ENCODE data around the gene RAB1A. TPM values are rescaled to one million over a fixed set of nuclear protein-coding genes. Genes with fewer than 3 reads are reported as not detected.

Gene RAB1A
- total RNA-seq, 1 experiment from 2014 or later = 165 TPM

DNA sequence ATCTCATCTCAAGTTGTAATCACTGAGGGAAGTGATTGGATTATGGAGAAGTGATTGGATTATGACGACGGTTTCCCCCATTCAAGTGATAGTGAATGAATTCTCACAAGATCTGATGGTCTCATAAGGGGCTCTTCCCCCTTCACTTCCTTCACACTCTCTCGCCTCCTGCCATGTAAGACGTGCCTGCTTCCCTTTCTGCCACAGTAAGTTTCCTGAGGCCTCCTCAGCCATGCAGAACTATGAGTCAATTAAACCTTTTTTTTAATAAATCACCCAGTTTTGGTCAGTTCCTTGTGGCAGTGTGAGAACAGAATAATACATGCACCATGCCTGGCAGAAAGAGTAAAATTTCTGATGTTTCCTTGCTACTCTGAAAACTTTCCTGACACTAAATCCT, 37.1 kb downstream of the RAB1A start:
- no peaks in the 10 kb centered on the region for H3K9me3 ChIP-seq (ENCODE audit: insufficient read depth, low read depth)
- peaks cover 82% of the 10 kb centered on the region for H4K20me1 ChIP-seq (ENCODE audit: insufficient read depth)

DNA sequence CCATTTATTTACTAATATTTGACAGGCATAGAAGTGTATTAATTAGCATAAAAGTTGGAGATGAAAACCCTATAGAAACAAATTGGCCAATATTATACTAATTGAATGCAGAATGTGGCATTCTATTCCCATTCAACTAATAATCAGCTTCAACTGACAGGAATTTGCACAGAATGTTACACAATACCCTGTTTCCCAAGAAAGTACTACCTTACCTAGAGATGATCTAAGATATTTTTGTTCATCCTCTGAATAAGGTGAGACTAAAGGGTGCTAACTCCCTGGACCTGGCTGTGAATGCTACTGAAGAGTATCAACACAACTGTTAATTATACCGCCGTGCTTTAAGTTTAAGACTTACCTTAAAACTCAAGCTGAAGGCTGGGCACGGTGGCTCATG, 44.8 kb downstream of the RAB1A start:
- Histone ChIP-seq H3K4me2 (no peak overlapping the region), H2AFZ (no peak overlapping the region), H3K9me3 (ENCODE audit: insufficient read depth, low read depth) (no peaks in the 10 kb centered on the region), H3K36me3 (ENCODE audit: low read depth) (peaks cover 36% of the 10 kb centered on the region), H3K4me1 (replicated peaks; ENCODE audit: insufficient read depth) (no peaks in the 10 kb centered on the region), H3K27ac (no peak overlapping the region), H3K79me2 (ENCODE audit: low read depth) (peaks cover 7% of the 10 kb centered on the region), H3F3A (ENCODE audit: insufficient read depth, low read depth) (peaks cover 14% of the 10 kb centered on the region), H4K20me1 (ENCODE audit: insufficient read depth) (peaks cover 45% of the 10 kb centered on the region), H3K27me3 (ENCODE audit: insufficient read depth, low read depth) (no peaks in the 10 kb centered on the region), H3K9me2 (ENCODE audit: insufficient read depth) (no peaks in the 10 kb centered on the region), H3K4me3 (no peak overlapping the region)
- POLR2A ChIA-PET (ENCODE audit: unreplicated experiment) = no interaction called here
- DNase-seq = no peak
- CTCF ChIA-PET = no interaction called here
- intact Hi-C loops (cut with micrococcal nuclease; ENCODE audit: unreplicated experiment) = no loop called here
- BruUV-seq (replicated peaks) = no TSS peak
- no peak for TF ChIP-seq EZH2 (IDR thresholded peaks at IDR 0.05; ENCODE audit: low read depth)
- TF ChIP-seq, protein P1, sequence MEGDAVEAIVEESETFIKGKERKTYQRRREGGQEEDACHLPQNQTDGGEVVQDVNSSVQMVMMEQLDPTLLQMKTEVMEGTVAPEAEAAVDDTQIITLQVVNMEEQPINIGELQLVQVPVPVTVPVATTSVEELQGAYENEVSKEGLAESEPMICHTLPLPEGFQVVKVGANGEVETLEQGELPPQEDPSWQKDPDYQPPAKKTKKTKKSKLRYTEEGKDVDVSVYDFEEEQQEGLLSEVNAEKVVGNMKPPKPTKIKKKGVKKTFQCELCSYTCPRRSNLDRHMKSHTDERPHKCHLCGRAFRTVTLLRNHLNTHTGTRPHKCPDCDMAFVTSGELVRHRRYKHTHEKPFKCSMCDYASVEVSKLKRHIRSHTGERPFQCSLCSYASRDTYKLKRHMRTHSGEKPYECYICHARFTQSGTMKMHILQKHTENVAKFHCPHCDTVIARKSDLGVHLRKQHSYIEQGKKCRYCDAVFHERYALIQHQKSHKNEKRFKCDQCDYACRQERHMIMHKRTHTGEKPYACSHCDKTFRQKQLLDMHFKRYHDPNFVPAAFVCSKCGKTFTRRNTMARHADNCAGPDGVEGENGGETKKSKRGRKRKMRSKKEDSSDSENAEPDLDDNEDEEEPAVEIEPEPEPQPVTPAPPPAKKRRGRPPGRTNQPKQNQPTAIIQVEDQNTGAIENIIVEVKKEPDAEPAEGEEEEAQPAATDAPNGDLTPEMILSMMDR (conservative IDR thresholded peaks at IDR 0.05) = no peak

More for the DNA sequence above, 37.1 kb downstream of the RAB1A start:
- POLR2A ChIA-PET (ENCODE audit: unreplicated experiment) = no interaction called here
- CTCF ChIA-PET = no interaction called here
- Histone ChIP-seq H3K27me3 (ENCODE audit: insufficient read depth, low read depth) (no peaks in the 10 kb centered on the region), H3K4me3 (no peak overlapping the region), H3K27ac (no peak overlapping the region), H3K4me2 (no peak overlapping the region), H3K79me2 (ENCODE audit: low read depth) (peaks cover 65% of the 10 kb centered on the region), H3F3A (ENCODE audit: insufficient read depth, low read depth) (peaks cover 9% of the 10 kb centered on the region; the same call in 1 of the 2 replicates), H3K9me2 (ENCODE audit: insufficient read depth) (no peaks in the 10 kb centered on the region), H2AFZ (no peak overlapping the region), H3K36me3 (ENCODE audit: low read depth) (peaks cover 44% of the 10 kb centered on the region), H3K4me1 (replicated peaks; ENCODE audit: insufficient read depth) (no peaks in the 10 kb centered on the region)
- no peak for DNase-seq
- intact Hi-C loops (cut with micrococcal nuclease; ENCODE audit: unreplicated experiment) = no loop called here
- no TSS peak for BruUV-seq (replicated peaks)
- no peak for TF ChIP-seq EZH2 (IDR thresholded peaks at IDR 0.05; ENCODE audit: low read depth)
- TF ChIP-seq, protein P1 (conservative IDR thresholded peaks at IDR 0.05) = no peak

DNA sequence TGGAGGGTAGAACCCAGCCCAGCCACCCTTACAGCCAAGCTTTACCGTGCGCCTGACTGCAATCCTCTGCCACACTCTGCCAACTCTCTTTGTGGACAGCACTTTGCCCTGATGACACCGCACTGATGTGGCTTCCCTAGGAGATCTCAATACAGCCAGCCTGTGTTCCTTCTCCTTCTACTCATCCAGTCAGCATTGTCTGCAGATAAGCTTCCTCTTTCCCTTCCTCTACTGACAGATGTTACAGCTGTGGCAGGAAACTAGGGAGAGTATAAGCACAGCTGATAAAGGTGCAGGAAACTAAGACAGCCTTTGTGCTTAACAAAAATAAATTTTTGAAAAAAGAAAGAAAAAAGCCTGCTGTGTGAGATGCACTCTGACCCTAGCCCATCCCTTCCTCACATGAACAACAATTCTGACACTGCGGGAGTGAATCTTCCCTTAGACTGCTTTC, 48.6 kb downstream of the RAB1A start:
- no peak for DNase-seq
- Histone ChIP-seq H3K4me2 (no peak overlapping the region), H3F3A (ENCODE audit: insufficient read depth, low read depth) (peaks cover 6% of the 10 kb centered on the region; the same call in 1 of the 2 replicates), H3K9me2 (ENCODE audit: insufficient read depth) (no peaks in the 10 kb centered on the region), H3K27me3 (ENCODE audit: insufficient read depth, low read depth) (no peaks in the 10 kb centered on the region), H3K36me3 (ENCODE audit: low read depth) (peaks cover 31% of the 10 kb centered on the region), H2AFZ (no peak overlapping the region), H3K9me3 (ENCODE audit: insufficient read depth, low read depth) (no peaks in the 10 kb centered on the region), H3K4me3 (no peak overlapping the region), H3K79me2 (ENCODE audit: low read depth) (no peaks in the 10 kb centered on the region), H3K27ac (no peak overlapping the region), H3K4me1 (replicated peaks; ENCODE audit: insufficient read depth) (no peaks in the 10 kb centered on the region), H4K20me1 (ENCODE audit: insufficient read depth) (peaks cover 17% of the 10 kb centered on the region; the same call in 1 of the 2 replicates)
- intact Hi-C loops (cut with micrococcal nuclease; ENCODE audit: unreplicated experiment) = no loop called here
- no peak for TF ChIP-seq EZH2 (IDR thresholded peaks at IDR 0.05; ENCODE audit: low read depth)
- TF ChIP-seq, protein P1 (conservative IDR thresholded peaks at IDR 0.05) = no peak
- POLR2A ChIA-PET (ENCODE audit: unreplicated experiment) = no interaction called here
- BruUV-seq (replicated peaks) = no TSS peak
- CTCF ChIA-PET = no interaction called here
